Ovary (tissue), 9 donors: ENCODE results near the gene RAPGEF4. TPM values are rescaled to one million over a fixed set of nuclear protein-coding genes. Genes with fewer than 3 reads are reported as not detected.
"Not testable (repeated sequence)": the region's sequence is repeated elsewhere in the genome, so short reads cannot be mapped to it uniquely, and the experiment has no call there.

Experiments
- DNase-seq, 5 donors: peaks; one replicate each; pipeline ENCODE4 v3.0.0-alpha.2; 2019 to 2020
- H3K27ac ChIP-seq, 2 donors: fragments of 200-600 bp; one replicate each; pipeline versions ENCODE4 v1.5.1 to v1.8.0; 2019 to 2022
- H3K27me3 ChIP-seq: fragments of 200-600 bp; one replicate; pipeline ENCODE4 v1.8.0; 2022
- H3K36me3 ChIP-seq: fragments of 200-600 bp; sonication (generic); one replicate; pipeline ENCODE4 v1.5.1; 2019
- H3K4me1 ChIP-seq: one replicate; pipeline ENCODE4 v1.8.1; 2013; ENCODE audit warnings: mild to moderate bottlenecking, moderate library complexity; ENCODE audit not compliant: insufficient read depth
- H3K4me3 ChIP-seq: fragments of 200-600 bp; sonication (generic); one replicate; pipeline ENCODE4 v1.5.1; 2017
- H3K9me3 ChIP-seq, 2 donors: fragments of 200-600 bp in 1 of 2; sonication (generic) in 1 of 2; one replicate each; pipeline versions ENCODE4 v1.5.1 to v1.8.1; 2013 to 2019; ENCODE audit warnings: mild to moderate bottlenecking in 1 of 2, moderate library complexity in 1 of 2
- EP300 ChIP-seq: sonication (generic); formaldehyde crosslinking; IDR thresholded peaks from one replicate; pipeline ENCODE4 v1.6.1; 2017; ENCODE audit warnings: antibody characterized with exemption
- POLR2A ChIP-seq: fragments of 450-650 bp; IDR thresholded peaks from one replicate; pipeline ENCODE4 v1.6.1; 2017; ENCODE audit warnings: antibody characterized with exemption, mild to moderate bottlenecking, moderate library complexity
- WGBS, 3 donors: extraction: QIAGEN DNeasy Blood & Tissue Kit in 1 of 3; methylation state at CpG; one replicate each; pipeline versions ENCODE4 v1.1.5 to v1.1.7; 2013 to 2017; 5-methylcytosine and 5-hydroxymethylcytosine counted together
- intact Hi-C, 4 donors: fragments of 100-400 bp; cut with DNase I; formaldehyde crosslinking; loops; one replicate each; pipeline versions ENCODE4 v1.11.0 to v1.15.1; 2022 to 2023
- polyA plus RNA-seq, 2 donors: library from polyadenylated mRNA; stranded (reverse); fragments of 200-250 nt in 1 of 2; fragments of 350-450 nt in 1 of 2; fragmentation: Illumina TruSeq in 1 of 2; extraction: RNeasy Lipid Tissue Mini Kit (QIAGEN cat#74804) in 1 of 2; gene quantifications; one replicate each; pipeline ENCODE4 v1.2.3, GENCODE V29; 2013 to 2014
- total RNA-seq, 7 donors: library from RNA; depleted of rRNA in 2 of 7; stranded (reverse); fragments of >200 nt in 2 of 7; fragmentation: NEBNext Ultra II Directional in 3 of 7; extraction: Animal tissue kit (Norgen Biotek cat#: 25700) in 3 of 7; gene quantifications; one replicate each; pipeline versions ENCODE4 v1.1.0 to v1.2.4, GENCODE V29; 2016 to 2023
- TF ChIP-seq, protein P1 (sequence below), 3 donors: fragments of 450-650 bp in 2 of 3; fragments of 200-600 bp in 1 of 3; IDR thresholded peaks; one replicate each; pipeline versions ENCODE4 v1.5.1 to v1.8.0; 2016 to 2022; ENCODE audit warnings: antibody characterized with exemption in 3 of 3, mild to moderate bottlenecking in 1 of 3
- donor health status: DM: no; HTN: no; CAD: no; lungs with moderate emphysema.
- donor health status: DM: no; HTN: no; CAD: no.
- donor health status: Bipolar disorder and iron deficiency.
- donor health status: DM: yes; HTN: yes; CAD: no.
- donor health status: DM: no; HTN: no; CAD: no.
- donor health status: DM: yes; HTN: yes; CAD: no.

Gene RAPGEF4
- total and polyA plus RNA-seq, 9 donors = 6.8 to 24.6 (median 8.3) TPM

DNA sequence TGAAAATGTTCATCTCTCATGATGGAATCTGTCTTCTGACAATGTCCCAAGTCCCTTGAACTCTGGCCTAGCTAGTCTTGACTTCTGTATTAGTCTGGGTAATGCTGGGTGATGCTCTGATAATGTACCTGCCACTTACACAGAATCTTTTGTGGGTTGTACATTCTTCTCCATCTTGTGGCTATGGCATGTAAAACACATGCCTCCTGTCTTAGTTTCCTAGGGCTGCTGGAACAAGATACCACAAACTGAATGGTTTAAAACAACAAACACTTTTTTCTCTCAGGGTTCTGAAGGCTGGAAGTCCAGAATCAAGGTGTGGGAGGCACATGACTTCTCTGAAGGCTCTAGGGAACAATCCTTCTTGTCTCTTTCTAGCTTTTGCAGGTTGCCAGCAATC, 57.1 kb downstream of the RAPGEF4 start:
- no peak overlapping the region for H3K4me3 ChIP-seq
- intact Hi-C loops = no loop called here
- no peak overlapping the region for H3K27ac ChIP-seq
- no peak for DNase-seq
- H3K27me3 ChIP-seq = no peaks in the 10 kb centered on the region
- H3K4me1 ChIP-seq = no peaks in the 10 kb centered on the region
- TF ChIP-seq, protein P1, sequence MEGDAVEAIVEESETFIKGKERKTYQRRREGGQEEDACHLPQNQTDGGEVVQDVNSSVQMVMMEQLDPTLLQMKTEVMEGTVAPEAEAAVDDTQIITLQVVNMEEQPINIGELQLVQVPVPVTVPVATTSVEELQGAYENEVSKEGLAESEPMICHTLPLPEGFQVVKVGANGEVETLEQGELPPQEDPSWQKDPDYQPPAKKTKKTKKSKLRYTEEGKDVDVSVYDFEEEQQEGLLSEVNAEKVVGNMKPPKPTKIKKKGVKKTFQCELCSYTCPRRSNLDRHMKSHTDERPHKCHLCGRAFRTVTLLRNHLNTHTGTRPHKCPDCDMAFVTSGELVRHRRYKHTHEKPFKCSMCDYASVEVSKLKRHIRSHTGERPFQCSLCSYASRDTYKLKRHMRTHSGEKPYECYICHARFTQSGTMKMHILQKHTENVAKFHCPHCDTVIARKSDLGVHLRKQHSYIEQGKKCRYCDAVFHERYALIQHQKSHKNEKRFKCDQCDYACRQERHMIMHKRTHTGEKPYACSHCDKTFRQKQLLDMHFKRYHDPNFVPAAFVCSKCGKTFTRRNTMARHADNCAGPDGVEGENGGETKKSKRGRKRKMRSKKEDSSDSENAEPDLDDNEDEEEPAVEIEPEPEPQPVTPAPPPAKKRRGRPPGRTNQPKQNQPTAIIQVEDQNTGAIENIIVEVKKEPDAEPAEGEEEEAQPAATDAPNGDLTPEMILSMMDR (IDR thresholded peaks at IDR 0.05) = no peak
- TF ChIP-seq EP300 = no peak
- TF ChIP-seq POLR2A = no peak
- H3K9me3 ChIP-seq = no peaks in the 10 kb centered on the region
- no peaks in the 10 kb centered on the region for H3K36me3 ChIP-seq

DNA sequence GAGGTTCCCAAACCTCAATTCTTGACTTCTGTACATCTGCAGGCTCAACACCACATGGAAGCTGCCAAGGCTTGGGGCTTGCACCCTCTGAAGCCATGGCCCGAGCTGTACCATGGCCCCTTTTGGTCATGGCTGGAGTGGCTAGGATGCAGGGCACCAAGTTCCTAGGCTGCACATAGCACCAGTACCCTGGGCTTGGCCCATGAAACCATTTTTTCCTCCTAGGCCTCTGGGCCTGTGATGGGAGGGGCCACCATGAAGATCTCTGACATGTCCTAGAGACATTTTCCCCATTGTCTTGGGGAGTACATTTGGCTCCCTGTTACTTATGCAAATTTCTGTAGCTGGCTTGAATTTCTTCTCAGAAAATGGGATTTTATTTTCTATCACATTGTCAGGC, 67.7 kb downstream of the RAPGEF4 start:
- H3K4me1 ChIP-seq, H3K27me3 ChIP-seq, H3K9me3 ChIP-seq, DNase-seq, H3K27ac ChIP-seq, H3K4me3 ChIP-seq, H3K36me3 ChIP-seq, intact Hi-C loops: not testable (repeated sequence)
- WGBS, 3 donors = 86 to 100% (median 86%) methylated on average over 1 of the region's 1 CpG

DNA sequence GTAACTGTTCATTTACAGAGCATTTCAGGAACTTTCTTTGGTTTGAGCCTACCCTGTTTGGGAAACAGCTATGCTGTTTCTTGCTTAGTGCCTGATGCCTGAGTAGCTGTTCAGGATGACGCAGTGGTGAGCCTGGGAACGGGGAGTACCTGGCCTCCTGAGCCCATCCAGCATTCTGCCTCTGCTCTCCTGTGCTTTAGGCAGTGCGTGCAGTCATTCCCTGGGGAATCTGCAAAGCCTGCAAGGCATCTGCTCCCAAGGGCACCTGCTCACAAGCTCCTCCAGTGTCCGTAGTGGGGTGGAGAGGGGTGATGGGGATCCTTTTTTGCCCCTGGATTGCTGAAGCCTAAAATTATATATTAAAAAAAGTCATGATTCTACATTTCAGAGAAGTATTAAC, 68.8 kb downstream of the RAPGEF4 start:
- TF ChIP-seq, protein P1 (IDR thresholded peaks at IDR 0.05) = no peak
- no peak for TF ChIP-seq EP300
- no peak for TF ChIP-seq POLR2A
- Histone ChIP-seq H3K4me1 (no peaks in the 10 kb centered on the region), H3K4me3 (no peak overlapping the region), H3K9me3 (no peaks in the 10 kb centered on the region), H3K27me3 (no peaks in the 10 kb centered on the region), H3K36me3 (no peaks in the 10 kb centered on the region), H3K27ac (no peak overlapping the region)
- DNase-seq = no peak
- intact Hi-C loops = no loop called here
- 72 to 81% (median 73%) methylated on average over 4 of the region's 4 CpGs for WGBS, 3 donors

DNA sequence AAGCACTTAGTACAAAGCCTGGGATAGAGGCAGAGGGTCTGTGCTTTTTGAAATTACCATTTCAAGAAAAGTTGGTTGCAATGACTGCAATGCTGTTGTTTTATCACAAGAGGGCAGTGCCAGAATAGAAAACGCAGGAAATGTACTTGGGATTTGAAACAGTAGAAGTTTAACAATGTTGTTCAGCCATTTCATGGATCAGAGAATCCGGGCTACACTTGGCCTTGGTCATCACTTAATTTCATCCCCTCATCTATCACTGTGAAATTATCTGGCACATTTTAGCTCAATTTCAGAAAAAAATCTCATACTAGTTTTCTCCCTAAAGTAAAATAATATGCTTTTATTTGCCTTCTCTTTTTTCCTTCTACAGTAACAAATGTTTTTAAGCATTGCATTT, 70.8 kb downstream of the RAPGEF4 start:
- 0 to 2% (median 0%) methylated on average over 2 of the region's 2 CpGs for WGBS, 3 donors
- Histone ChIP-seq H3K4me1 (no peaks in the 10 kb centered on the region), H3K9me3 (no peaks in the 10 kb centered on the region), H3K27me3 (no peaks in the 10 kb centered on the region), H3K27ac (no peak overlapping the region), H3K36me3 (no peaks in the 10 kb centered on the region), H3K4me3 (no peak overlapping the region)
- intact Hi-C loops = loop anchor here in 2 of 4 donors (2.0 to 5.0 kb wide), 2 partner anchors 126 to 128 kb away; no protein-coding TSS in a partner anchor
- TF ChIP-seq, protein P1 (IDR thresholded peaks at IDR 0.05) = peak; percentile 61 to 74 (median 68)
- no peak for TF ChIP-seq EP300
- no peak for DNase-seq

DNA sequence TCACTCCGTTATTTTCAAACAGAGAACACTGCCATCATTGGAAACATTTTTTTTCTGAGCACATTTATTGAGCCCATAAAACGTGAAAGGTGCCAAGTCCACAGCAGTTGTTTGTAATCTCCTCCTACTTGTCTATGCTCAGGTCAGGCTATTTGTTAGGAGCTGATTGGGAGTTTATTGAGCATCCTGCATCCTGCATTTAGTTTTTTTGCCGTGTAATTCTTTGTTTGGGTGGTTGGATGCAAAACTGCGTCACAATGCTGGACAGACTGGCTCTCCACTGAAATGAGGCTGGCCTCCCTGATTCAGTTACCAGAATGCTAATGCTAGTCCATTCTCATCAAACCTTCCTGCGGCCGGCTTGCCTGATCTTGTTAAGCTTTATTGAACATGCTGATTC, 71.4 kb downstream of the RAPGEF4 start:
- H3K9me3 ChIP-seq = no peaks in the 10 kb centered on the region
- no peak for DNase-seq
- H3K4me3 ChIP-seq = no peak overlapping the region
- H3K36me3 ChIP-seq = no peaks in the 10 kb centered on the region
- intact Hi-C loops = loop anchor here in 2 of 4 donors (2.0 to 5.0 kb wide), 2 partner anchors 125 to 128 kb away; no protein-coding TSS in a partner anchor
- no peaks in the 10 kb centered on the region for H3K27me3 ChIP-seq
- no peak overlapping the region for H3K27ac ChIP-seq
- TF ChIP-seq, protein P1 (IDR thresholded peaks at IDR 0.05) = no peak
- TF ChIP-seq POLR2A (no peak), EP300 (no peak)
- WGBS, 3 donors = 62 to 69% (median 65%) methylated on average over 6 of the region's 6 CpGs
- H3K4me1 ChIP-seq = no peaks in the 10 kb centered on the region
